Loucy (cell line): ENCODE results near the gene GAGE13.
"Not testable (repeated sequence)": the region's sequence is repeated elsewhere in the genome, so short reads cannot be mapped to it uniquely, and the experiment has no call there.

Source experiments
- H2AFZ ChIP-seq: fragments of 200-600 bp; sonication (generic); 2 replicates; pipeline ENCODE4 v1.6.0; 2016; ENCODE audit warnings: antibody characterized with exemption, mild to moderate bottlenecking, low read length, moderate library complexity
- H3F3A ChIP-seq: fragments of 200-600 bp; 2 replicates; pipeline ENCODE4 v1.6.0; 2016; ENCODE audit warnings: antibody characterized with exemption, low read depth, mild to moderate bottlenecking
- H3K27me3 ChIP-seq: fragments of 200-600 bp; sonication (generic); 2 replicates; pipeline ENCODE4 v1.6.1; 2014; ENCODE audit warnings: low read length, mild to moderate bottlenecking; ENCODE audit not compliant: insufficient read depth, poor library complexity, severe bottlenecking
- H3K36me3 ChIP-seq: fragments of 200-600 bp; sonication (generic); 2 replicates; pipeline ENCODE4 v1.6.1; 2016; ENCODE audit warnings: low read length; ENCODE audit not compliant: insufficient read depth
- H3K4me1 ChIP-seq: fragments of 200-600 bp; sonication (generic); 2 replicates; pipeline ENCODE4 v1.5.1; 2014; ENCODE audit warnings: low read length, mild to moderate bottlenecking; ENCODE audit not compliant: insufficient read depth, poor library complexity, severe bottlenecking
- H3K4me2 ChIP-seq: fragments of 200-600 bp; sonication (generic); 2 replicates; pipeline ENCODE4 v1.6.0; 2014; ENCODE audit warnings: antibody characterized with exemption, low read length, low read depth, mild to moderate bottlenecking; ENCODE audit not compliant: poor library complexity, severe bottlenecking
- H3K4me3 ChIP-seq: fragments of 200-600 bp; sonication (generic); 2 replicates; pipeline ENCODE4 v1.5.1; 2014; ENCODE audit warnings: low read length, mild to moderate bottlenecking, mixed read lengths; ENCODE audit not compliant: poor library complexity, severe bottlenecking
- H3K79me2 ChIP-seq: fragments of 200-600 bp; sonication (generic); 2 replicates; pipeline ENCODE4 v1.6.1; 2014; ENCODE audit warnings: low read length; ENCODE audit not compliant: insufficient read depth
- H3K9ac ChIP-seq: fragments of 200-600 bp; sonication (generic); 2 replicates; pipeline ENCODE4 v1.6.0; 2014; ENCODE audit warnings: mild to moderate bottlenecking, low read depth, low read length, moderate library complexity; ENCODE audit not compliant: poor library complexity, severe bottlenecking
- H3K9me2 ChIP-seq: fragments of 200-600 bp; sonication (generic); replicated peaks from 2 replicates; pipeline ENCODE4 v1.6.1; 2016; ENCODE audit warnings: low read depth, low read length, mixed read lengths
- H3K9me3 ChIP-seq: fragments of 200-600 bp; sonication (generic); 2 replicates; pipeline ENCODE4 v1.6.1; 2014; ENCODE audit warnings: mild to moderate bottlenecking, antibody characterized with exemption, low read length, low read depth; ENCODE audit not compliant: insufficient read depth
- H4K20me1 ChIP-seq: fragments of 200-600 bp; sonication (generic); 2 replicates; pipeline ENCODE4 v1.6.0; 2014; ENCODE audit warnings: antibody characterized with exemption, low read length, mild to moderate bottlenecking; ENCODE audit not compliant: insufficient read depth, poor library complexity, severe bottlenecking

GAGE13 gene

GRCh38 chrX:49344496-49345175 lies 13.3 kb downstream of the GAGE13 start:
- H3K9me2 ChIP-seq, H3K36me3 ChIP-seq, H3F3A ChIP-seq, H2AFZ ChIP-seq, H3K4me3 ChIP-seq, H3K79me2 ChIP-seq, H3K27me3 ChIP-seq, H4K20me1 ChIP-seq, H3K4me2 ChIP-seq, H3K9ac ChIP-seq, H3K4me1 ChIP-seq, H3K9me3 ChIP-seq: not testable (repeated sequence)

GRCh38 chrX:49345402-49345801 lies 14.0 kb downstream of the GAGE13 start:
- not testable (repeated sequence) for H2AFZ ChIP-seq, H3K36me3 ChIP-seq, H3F3A ChIP-seq, H3K4me1 ChIP-seq, H3K27me3 ChIP-seq, H3K4me3 ChIP-seq, H3K9me3 ChIP-seq, H3K79me2 ChIP-seq, H4K20me1 ChIP-seq, H3K4me2 ChIP-seq, H3K9me2 ChIP-seq, H3K9ac ChIP-seq

DNA sequence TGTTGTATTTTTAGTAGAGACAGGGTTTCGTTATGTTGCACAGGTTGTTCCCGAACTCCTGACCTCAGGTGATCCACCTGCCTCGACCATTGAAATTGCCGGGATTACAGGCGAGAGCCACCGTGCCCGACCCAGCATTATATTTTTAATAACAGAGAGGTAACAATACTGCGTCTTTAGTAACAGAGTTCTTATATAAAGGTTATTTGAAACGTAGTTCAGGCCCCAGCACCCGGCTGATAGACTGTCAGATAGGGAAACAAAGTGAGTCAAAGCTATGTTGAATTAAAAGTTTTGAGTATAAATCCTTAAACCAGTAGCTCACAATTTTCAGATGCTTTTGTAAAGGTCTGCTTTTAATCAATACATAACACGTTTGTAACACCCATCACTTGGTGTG lies 14.8 kb downstream of the GAGE13 start:
- H3F3A ChIP-seq, H3K9me2 ChIP-seq, H3K27me3 ChIP-seq, H3K36me3 ChIP-seq, H3K9ac ChIP-seq, H3K9me3 ChIP-seq, H3K4me3 ChIP-seq, H3K4me1 ChIP-seq, H3K4me2 ChIP-seq, H4K20me1 ChIP-seq, H3K79me2 ChIP-seq, H2AFZ ChIP-seq: not testable (repeated sequence)
